ENCODE measurements around the gene PHOSPHO2.

DNA sequence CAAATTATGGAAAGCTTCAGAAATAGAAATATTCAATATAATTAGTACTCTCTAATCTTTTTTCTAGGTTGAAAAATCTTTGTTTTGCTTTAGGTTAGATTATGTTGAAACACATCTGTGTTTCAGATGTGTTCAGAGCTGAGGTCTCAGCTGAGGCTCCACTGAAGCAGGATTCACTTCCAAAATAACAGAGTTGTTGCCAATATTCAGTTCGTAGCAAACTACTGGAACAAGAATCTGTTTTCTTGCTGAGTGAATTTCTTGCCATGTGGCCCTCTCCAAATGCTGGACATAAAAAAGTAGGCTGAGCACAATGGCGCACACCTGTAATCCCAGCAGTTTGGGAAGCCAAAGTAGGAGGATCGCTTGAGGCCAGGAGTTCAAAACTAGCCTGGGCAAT lies 8.7 kb downstream of the PHOSPHO2 start:
- TF ChIP-seq, protein P1, sequence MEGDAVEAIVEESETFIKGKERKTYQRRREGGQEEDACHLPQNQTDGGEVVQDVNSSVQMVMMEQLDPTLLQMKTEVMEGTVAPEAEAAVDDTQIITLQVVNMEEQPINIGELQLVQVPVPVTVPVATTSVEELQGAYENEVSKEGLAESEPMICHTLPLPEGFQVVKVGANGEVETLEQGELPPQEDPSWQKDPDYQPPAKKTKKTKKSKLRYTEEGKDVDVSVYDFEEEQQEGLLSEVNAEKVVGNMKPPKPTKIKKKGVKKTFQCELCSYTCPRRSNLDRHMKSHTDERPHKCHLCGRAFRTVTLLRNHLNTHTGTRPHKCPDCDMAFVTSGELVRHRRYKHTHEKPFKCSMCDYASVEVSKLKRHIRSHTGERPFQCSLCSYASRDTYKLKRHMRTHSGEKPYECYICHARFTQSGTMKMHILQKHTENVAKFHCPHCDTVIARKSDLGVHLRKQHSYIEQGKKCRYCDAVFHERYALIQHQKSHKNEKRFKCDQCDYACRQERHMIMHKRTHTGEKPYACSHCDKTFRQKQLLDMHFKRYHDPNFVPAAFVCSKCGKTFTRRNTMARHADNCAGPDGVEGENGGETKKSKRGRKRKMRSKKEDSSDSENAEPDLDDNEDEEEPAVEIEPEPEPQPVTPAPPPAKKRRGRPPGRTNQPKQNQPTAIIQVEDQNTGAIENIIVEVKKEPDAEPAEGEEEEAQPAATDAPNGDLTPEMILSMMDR (IDR thresholded peaks at IDR 0.05; ENCODE audit: low read depth, low read length, missing input control): no peak
- no peak for TF ChIP-seq HNF4G (IDR thresholded peaks at IDR 0.05)
- TF ChIP-seq TAF1 (conservative IDR thresholded peaks at IDR 0.05): no peak
- TF ChIP-seq YY1 (IDR thresholded peaks at IDR 0.05): no peak
- TF ChIP-seq, protein P2, sequence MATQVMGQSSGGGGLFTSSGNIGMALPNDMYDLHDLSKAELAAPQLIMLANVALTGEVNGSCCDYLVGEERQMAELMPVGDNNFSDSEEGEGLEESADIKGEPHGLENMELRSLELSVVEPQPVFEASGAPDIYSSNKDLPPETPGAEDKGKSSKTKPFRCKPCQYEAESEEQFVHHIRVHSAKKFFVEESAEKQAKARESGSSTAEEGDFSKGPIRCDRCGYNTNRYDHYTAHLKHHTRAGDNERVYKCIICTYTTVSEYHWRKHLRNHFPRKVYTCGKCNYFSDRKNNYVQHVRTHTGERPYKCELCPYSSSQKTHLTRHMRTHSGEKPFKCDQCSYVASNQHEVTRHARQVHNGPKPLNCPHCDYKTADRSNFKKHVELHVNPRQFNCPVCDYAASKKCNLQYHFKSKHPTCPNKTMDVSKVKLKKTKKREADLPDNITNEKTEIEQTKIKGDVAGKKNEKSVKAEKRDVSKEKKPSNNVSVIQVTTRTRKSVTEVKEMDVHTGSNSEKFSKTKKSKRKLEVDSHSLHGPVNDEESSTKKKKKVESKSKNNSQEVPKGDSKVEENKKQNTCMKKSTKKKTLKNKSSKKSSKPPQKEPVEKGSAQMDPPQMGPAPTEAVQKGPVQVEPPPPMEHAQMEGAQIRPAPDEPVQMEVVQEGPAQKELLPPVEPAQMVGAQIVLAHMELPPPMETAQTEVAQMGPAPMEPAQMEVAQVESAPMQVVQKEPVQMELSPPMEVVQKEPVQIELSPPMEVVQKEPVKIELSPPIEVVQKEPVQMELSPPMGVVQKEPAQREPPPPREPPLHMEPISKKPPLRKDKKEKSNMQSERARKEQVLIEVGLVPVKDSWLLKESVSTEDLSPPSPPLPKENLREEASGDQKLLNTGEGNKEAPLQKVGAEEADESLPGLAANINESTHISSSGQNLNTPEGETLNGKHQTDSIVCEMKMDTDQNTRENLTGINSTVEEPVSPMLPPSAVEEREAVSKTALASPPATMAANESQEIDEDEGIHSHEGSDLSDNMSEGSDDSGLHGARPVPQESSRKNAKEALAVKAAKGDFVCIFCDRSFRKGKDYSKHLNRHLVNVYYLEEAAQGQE (IDR thresholded peaks at IDR 0.05): no peak
- TF ChIP-seq GABPA (IDR thresholded peaks at IDR 0.05 in 1 of 2, conservative IDR thresholded peaks at IDR 0.05 in 1 of 2): no peak
- TF ChIP-seq RAD21 (IDR thresholded peaks at IDR 0.05): no peak
- no peak for TF ChIP-seq FOXA1 (IDR thresholded peaks at IDR 0.05)
- TF ChIP-seq, protein P3, sequence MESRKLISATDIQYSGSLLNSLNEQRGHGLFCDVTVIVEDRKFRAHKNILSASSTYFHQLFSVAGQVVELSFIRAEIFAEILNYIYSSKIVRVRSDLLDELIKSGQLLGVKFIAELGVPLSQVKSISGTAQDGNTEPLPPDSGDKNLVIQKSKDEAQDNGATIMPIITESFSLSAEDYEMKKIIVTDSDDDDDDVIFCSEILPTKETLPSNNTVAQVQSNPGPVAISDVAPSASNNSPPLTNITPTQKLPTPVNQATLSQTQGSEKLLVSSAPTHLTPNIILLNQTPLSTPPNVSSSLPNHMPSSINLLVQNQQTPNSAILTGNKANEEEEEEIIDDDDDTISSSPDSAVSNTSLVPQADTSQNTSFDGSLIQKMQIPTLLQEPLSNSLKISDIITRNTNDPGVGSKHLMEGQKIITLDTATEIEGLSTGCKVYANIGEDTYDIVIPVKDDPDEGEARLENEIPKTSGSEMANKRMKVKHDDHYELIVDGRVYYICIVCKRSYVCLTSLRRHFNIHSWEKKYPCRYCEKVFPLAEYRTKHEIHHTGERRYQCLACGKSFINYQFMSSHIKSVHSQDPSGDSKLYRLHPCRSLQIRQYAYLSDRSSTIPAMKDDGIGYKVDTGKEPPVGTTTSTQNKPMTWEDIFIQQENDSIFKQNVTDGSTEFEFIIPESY (IDR thresholded peaks at IDR 0.05): no peak
- TF ChIP-seq EGR1 (IDR thresholded peaks at IDR 0.05; ENCODE audit: low read depth in 2 of 2): no peak
- no peak for TF ChIP-seq SP1 (IDR thresholded peaks at IDR 0.05)
- no peak for TF ChIP-seq JUND (IDR thresholded peaks at IDR 0.05)
- no peak for TF ChIP-seq FOXA2 (IDR thresholded peaks at IDR 0.05)
